Measurements from ENCODE around the gene CIT.
"Not testable (repeated sequence)": the region's sequence is repeated elsewhere in the genome, so short reads cannot be mapped to it uniquely, and the experiment has no call there.

GRCh38 chr12:119706427-119706826 lies 170.7 kb downstream of the CIT start:
- not testable (repeated sequence) for TF ChIP-seq POLR2A, CTCF (IDR thresholded peaks at IDR 0.05)

Measured in lower leg skin (tissue), 3 donors.